ENCODE measurements around the gene MICAL3.

DNA sequence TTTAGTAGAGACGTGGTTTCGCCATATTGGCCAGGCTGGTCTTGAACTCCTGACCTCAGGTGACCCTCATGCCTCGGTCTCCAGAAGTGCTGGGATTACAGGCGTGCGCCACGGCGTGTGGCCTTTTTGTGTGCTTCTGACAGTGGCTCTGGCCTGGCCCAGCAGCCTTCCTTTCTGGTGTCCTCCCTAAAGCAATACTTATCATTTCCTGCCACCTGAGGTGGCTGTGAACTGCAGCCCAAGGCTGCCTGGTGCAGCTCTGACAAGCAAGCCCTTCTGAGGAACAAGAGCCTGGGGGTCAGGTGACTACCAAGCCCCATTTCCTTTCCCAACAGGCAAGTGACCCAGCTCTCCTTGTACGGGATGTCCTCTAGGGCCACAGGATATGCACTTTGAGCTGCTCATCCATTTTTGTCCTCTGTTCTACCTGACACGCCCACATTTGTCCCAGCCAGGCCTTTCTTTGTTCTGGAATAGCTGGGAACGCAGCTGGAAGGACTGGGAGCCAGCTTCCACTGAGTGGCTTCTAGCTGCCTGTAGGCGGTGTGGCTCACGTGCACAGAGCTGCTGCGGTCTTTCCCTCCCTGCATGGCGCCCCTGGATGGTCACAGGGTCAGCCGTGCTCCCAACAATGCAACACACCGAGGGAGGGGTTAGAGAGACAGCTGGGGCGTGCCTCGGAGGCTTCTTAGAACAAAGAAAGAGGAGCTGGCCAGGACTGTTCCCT lies 237.8 kb downstream of the MICAL3 start:
- TF ChIP-seq, protein P1, sequence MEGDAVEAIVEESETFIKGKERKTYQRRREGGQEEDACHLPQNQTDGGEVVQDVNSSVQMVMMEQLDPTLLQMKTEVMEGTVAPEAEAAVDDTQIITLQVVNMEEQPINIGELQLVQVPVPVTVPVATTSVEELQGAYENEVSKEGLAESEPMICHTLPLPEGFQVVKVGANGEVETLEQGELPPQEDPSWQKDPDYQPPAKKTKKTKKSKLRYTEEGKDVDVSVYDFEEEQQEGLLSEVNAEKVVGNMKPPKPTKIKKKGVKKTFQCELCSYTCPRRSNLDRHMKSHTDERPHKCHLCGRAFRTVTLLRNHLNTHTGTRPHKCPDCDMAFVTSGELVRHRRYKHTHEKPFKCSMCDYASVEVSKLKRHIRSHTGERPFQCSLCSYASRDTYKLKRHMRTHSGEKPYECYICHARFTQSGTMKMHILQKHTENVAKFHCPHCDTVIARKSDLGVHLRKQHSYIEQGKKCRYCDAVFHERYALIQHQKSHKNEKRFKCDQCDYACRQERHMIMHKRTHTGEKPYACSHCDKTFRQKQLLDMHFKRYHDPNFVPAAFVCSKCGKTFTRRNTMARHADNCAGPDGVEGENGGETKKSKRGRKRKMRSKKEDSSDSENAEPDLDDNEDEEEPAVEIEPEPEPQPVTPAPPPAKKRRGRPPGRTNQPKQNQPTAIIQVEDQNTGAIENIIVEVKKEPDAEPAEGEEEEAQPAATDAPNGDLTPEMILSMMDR (IDR thresholded peaks at IDR 0.05; ENCODE audit: low read depth, low read length) = no peak
- no peak for TF ChIP-seq EZH2phosphoT487 (IDR thresholded peaks at IDR 0.05; ENCODE audit: low read depth)

Measured in OCI-LY3 (cell line).